HCT116 (cell line): ENCODE data around the gene ZGPAT.

Experiments
- CTCF ChIP-seq, 3 experiments: fragments of 200-600 bp in 1 of 3; sonication (generic) in 1 of 3; IDR thresholded peaks in 2 of 3; conservative IDR thresholded peaks in 1 of 3; 2 replicates each; pipeline ENCODE4 v1.5.1; 2012 to 2017; ENCODE audit warnings: low read depth in 2 of 3, low read length in 2 of 3, antibody characterized with exemption in 1 of 3, borderline replicate concordance in 1 of 3, control low read depth in 1 of 3, mild to moderate bottlenecking in 1 of 3, mixed read lengths in 1 of 3, mixed run types in 1 of 3, moderate library complexity in 1 of 3; ENCODE audit not compliant: insufficient read depth in 1 of 3
- ELF1 ChIP-seq: IDR thresholded peaks from 2 replicates; pipeline ENCODE4 v1.6.1; 2012; ENCODE audit warnings: low read depth, borderline replicate concordance
- EZH2 ChIP-seq: fragments of 200-600 bp; sonication (generic); IDR thresholded peaks from 2 replicates; pipeline ENCODE4 v1.6.1; 2017; ENCODE audit warnings: antibody characterized with exemption, mixed run types
- MAX ChIP-seq: IDR thresholded peaks from 2 replicates; pipeline ENCODE4 v1.6.1; 2012
- POLR2A ChIP-seq: IDR thresholded peaks from 2 replicates; pipeline ENCODE4 v1.7.0; 2011; ENCODE audit warnings: borderline replicate concordance; ENCODE audit not compliant: insufficient read depth, insufficient read length; ENCODE audit errors: extremely low read depth
- REST ChIP-seq: IDR thresholded peaks from 2 replicates; pipeline ENCODE4 v1.6.1; 2012; ENCODE audit warnings: low read depth

GRCh38 chr20:63765082-63765873 is 57.4 kb downstream of the ZGPAT start:
- TF ChIP-seq POLR2A (no peak), EZH2 (no peak), CTCF (IDR thresholded peaks at IDR 0.05 in 2 of 3, conservative IDR thresholded peaks at IDR 0.05 in 1 of 3; ENCODE audit: borderline replicate concordance in 1 of 3, insufficient read depth in 1 of 3, low read depth in 2 of 3, low read length in 2 of 3) (no peak), REST (no peak), MAX (no peak), ELF1 (no peak)
